ENCODE data around the gene IL4R. TPM values are rescaled to one million over a fixed set of nuclear protein-coding genes. Genes with fewer than 3 reads are reported as not detected.
A peak's percentile ranks its signal among the peaks of the same experiment; 100 is the strongest.
"Not testable (repeated sequence)": the region's sequence is repeated elsewhere in the genome, so short reads cannot be mapped to it uniquely, and the experiment has no call there.

IL4R gene
- total RNA-seq, 1 donor from 2014 or later = 202 TPM

- POLR2A ChIA-PET = interaction anchor here (1.4 to 13.6 kb wide), 8 partner anchors 10 to 204 kb away, joined by 3 to 1103 read pairs (median 18); partner anchors contain the start of gene KDM8
- peaks cover 4% of the 10 kb centered on the region for H3K9me3 Mint-ChIP-seq
- ATAC-seq (ENCODE audit: low read depth) (no peak), DNase-seq (no peak)
- CTCF ChIA-PET = interaction anchor here (0.9 to 8.8 kb wide), 3 partner anchors 10 to 177 kb away, joined by 3 to 53 read pairs (median 4); no protein-coding TSS in a partner anchor
- peak overlapping the region; percentile 96 for H3K27ac Mint-ChIP-seq
- H3K4me3 Mint-ChIP-seq = peak overlapping the region; percentile 71
- intact Hi-C loops (cut with micrococcal nuclease) = loop anchor here (1.0 kb wide), 1 partner anchor 11 kb away; no protein-coding TSS in a partner anchor
- no peaks in the 10 kb centered on the region for H3K27me3 Mint-ChIP-seq
- H3K4me1 Mint-ChIP-seq = peaks cover 90% of the 10 kb centered on the region
- no peak for TF ChIP-seq CTCF (IDR thresholded peaks at IDR 0.05)
- H3K36me3 Mint-ChIP-seq (ENCODE audit: low read depth) = peaks cover 89% of the 10 kb centered on the region
These were observed 94.8 kb downstream of the IL4R start for GRCh38 chr16:27408602-27409031.

GRCh38 chr16:27409958-27410357 is 96.2 kb downstream of the IL4R start:
- intact Hi-C loops (cut with micrococcal nuclease); ATAC-seq (ENCODE audit: low read depth); H3K9me3 Mint-ChIP-seq; H3K27me3 Mint-ChIP-seq; H3K27ac Mint-ChIP-seq; DNase-seq; H3K4me3 Mint-ChIP-seq: not testable (repeated sequence)
- CTCF ChIA-PET = interaction anchor here (0.6 to 0.7 kb wide), 3 partner anchors 21 to 210 kb away, joined by 3 to 4 read pairs (median 3); no protein-coding TSS in a partner anchor
- Mint-ChIP-seq H3K4me1 (peaks cover 87% of the 10 kb centered on the region), H3K36me3 (ENCODE audit: low read depth) (peaks cover 85% of the 10 kb centered on the region)
- POLR2A ChIA-PET = interaction anchor here (0.7 to 1.6 kb wide), 7 partner anchors 11 to 55 kb away, joined by 3 to 14 read pairs (median 4); no protein-coding TSS in a partner anchor

- peak overlapping the region; percentile 44 for H3K4me3 Mint-ChIP-seq
- peak overlapping the region; percentile 41 for H3K27ac Mint-ChIP-seq
- POLR2A ChIA-PET = interaction anchor here (0.7 to 1.6 kb wide), 7 partner anchors 11 to 55 kb away, joined by 3 to 14 read pairs (median 4); no protein-coding TSS in a partner anchor
- ATAC-seq (ENCODE audit: low read depth) (no peak), DNase-seq (no peak)
- H3K9me3 Mint-ChIP-seq = peaks cover 4% of the 10 kb centered on the region
- intact Hi-C loops (cut with micrococcal nuclease) = no loop called here
- H3K4me1 Mint-ChIP-seq = peaks cover 88% of the 10 kb centered on the region
- H3K27me3 Mint-ChIP-seq = no peaks in the 10 kb centered on the region
- no peak for TF ChIP-seq CTCF (IDR thresholded peaks at IDR 0.05)
- H3K36me3 Mint-ChIP-seq (ENCODE audit: low read depth) = peaks cover 92% of the 10 kb centered on the region
- CTCF ChIA-PET = interaction anchor here (0.6 to 1.2 kb wide), 4 partner anchors 18 to 211 kb away, joined by 3 to 4 read pairs (median 3); no protein-coding TSS in a partner anchor
These were observed 97.0 kb downstream of the IL4R start for GRCh38 chr16:27410761-27411160.

- H3K36me3 Mint-ChIP-seq (ENCODE audit: low read depth) = peaks cover 85% of the 10 kb centered on the region
- POLR2A ChIA-PET = no interaction called here
- no peak for TF ChIP-seq CTCF (IDR thresholded peaks at IDR 0.05)
- H3K4me1 Mint-ChIP-seq = peaks cover 70% of the 10 kb centered on the region
- H3K4me3 Mint-ChIP-seq = peak overlapping the region; percentile 12
- CTCF ChIA-PET = no interaction called here
- DNase-seq = no peak
- H3K27ac Mint-ChIP-seq = no peak overlapping the region
- peaks cover 4% of the 10 kb centered on the region for H3K9me3 Mint-ChIP-seq
- no peaks in the 10 kb centered on the region for H3K27me3 Mint-ChIP-seq
- ATAC-seq (ENCODE audit: low read depth) = no peak
- intact Hi-C loops (cut with micrococcal nuclease) = no loop called here
These were observed 100.2 kb downstream of the IL4R start for GRCh38 chr16:27413956-27414355.

Other genes with a start within 250 kb of the IL4R start
- not detected in 2 replicates for gene C16orf82, start 247.0 kb upstream of the IL4R start, total RNA-seq
- gene KDM8, start 110.4 kb upstream of the IL4R start, total RNA-seq = 13.4 and 17.9 TPM in 2 replicates
- 61.0 and 68.3 TPM in 2 replicates for gene NSMCE1, start 45.2 kb upstream of the IL4R start, total RNA-seq
- 144 and 167 TPM in 2 replicates for gene IL21R, start 88.2 kb downstream of the IL4R start, total RNA-seq
- gene GTF3C1, start 235.9 kb downstream of the IL4R start, total RNA-seq = 47.7 and 52.3 TPM in 2 replicates
- 32.3 and 40.4 TPM in 2 replicates for gene KATNIP, start 236.2 kb downstream of the IL4R start, total RNA-seq

Measured in activated B cell treated with CpG ODN at 0.5 μM for 24 hours (primary cell).